ENCODE measurements around the gene ZC3H8. TPM values are rescaled to one million over a fixed set of nuclear protein-coding genes. Genes with fewer than 3 reads are reported as not detected.
A peak's percentile ranks its signal among the peaks of the same experiment; 100 is the strongest.

Gene ZC3H8
- total and polyA plus RNA-seq, 8 donors = 3.1 to 8.6 (median 4.3) TPM

- Histone ChIP-seq H3K4me1 (no peaks in the 10 kb centered on the region), H3K27ac (no peak overlapping the region), H3K36me3 (no peaks in the 10 kb centered on the region), H3K9me3 (no peaks in the 10 kb centered on the region), H3K27me3 (no peaks in the 10 kb centered on the region), H3K4me3 (no peak overlapping the region)
- ATAC-seq (peak; percentile 43 to 79 (median 75)), DNase-seq (peak; percentile 69 to 87 (median 80)), FAIRE-seq (no peak)
- WGBS, 2 donors = 19 to 21% methylated on average over 15 of the region's 15 CpGs
- TF ChIP-seq CTCF (IDR thresholded peaks at IDR 0.05) = peak; percentile 68 to 91 (median 84)
- intact Hi-C loops (cut with DNase I) = no loop called here
Observed at GRCh38 chr2:112259509-112260294, 4.9 kb upstream of the ZC3H8 start.

GRCh38 chr2:112257575-112257974 is 2.7 kb upstream of the ZC3H8 start:
- no peak for TF ChIP-seq CTCF (IDR thresholded peaks at IDR 0.05)
- no peaks in the 10 kb centered on the region for H3K27me3 ChIP-seq
- H3K9me3 ChIP-seq = no peaks in the 10 kb centered on the region
- WGBS, 2 donors = 59 to 60% methylated on average over 4 of the region's 4 CpGs
- DNase-seq (no peak), FAIRE-seq (no peak), ATAC-seq (no peak)
- H3K4me3 ChIP-seq = no peak overlapping the region
- no peaks in the 10 kb centered on the region for H3K36me3 ChIP-seq
- H3K4me1 ChIP-seq = peaks cover 0 to 12% (median 9%) of the 10 kb centered on the region in 3 donors
- no peak overlapping the region for H3K27ac ChIP-seq
- intact Hi-C loops (cut with DNase I) = no loop called here

DNA sequence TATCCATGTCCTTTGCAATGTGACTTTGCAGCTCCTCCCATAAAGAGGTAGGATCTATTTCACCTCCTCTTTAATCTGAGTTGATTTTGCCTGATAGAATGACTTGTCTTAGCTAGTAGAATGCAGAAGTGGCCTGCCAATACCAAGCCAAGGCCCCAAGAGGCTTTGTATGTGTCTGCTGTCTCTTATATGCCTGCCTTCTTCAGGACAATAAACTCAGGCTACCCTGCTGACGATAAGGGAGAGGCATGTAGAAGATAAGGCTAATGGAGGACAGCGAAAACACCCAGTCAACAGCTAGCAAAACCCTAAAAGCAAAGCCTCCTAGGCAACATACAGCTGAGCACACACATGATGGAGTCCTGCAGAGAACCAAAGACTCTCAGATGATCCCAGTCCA is 1.8 kb upstream of the ZC3H8 start:
- Histone ChIP-seq H3K27me3 (no peaks in the 10 kb centered on the region), H3K4me3 (no peak overlapping the region), H3K4me1 (peaks cover 0 to 12% (median 9%) of the 10 kb centered on the region in 3 donors), H3K36me3 (no peaks in the 10 kb centered on the region), H3K9me3 (no peaks in the 10 kb centered on the region), H3K27ac (no peak overlapping the region)
- no peak for TF ChIP-seq CTCF (IDR thresholded peaks at IDR 0.05)
- ATAC-seq (no peak), DNase-seq (no peak), FAIRE-seq (no peak)
- intact Hi-C loops (cut with DNase I) = no loop called here
- WGBS, 2 donors = 83 to 84% methylated on average over 2 of the region's 2 CpGs

GRCh38 chr2:112255875-112256274 is 1.0 kb upstream of the ZC3H8 start:
- intact Hi-C loops (cut with DNase I) = no loop called here
- Histone ChIP-seq H3K4me1 (peaks cover 0 to 12% (median 9%) of the 10 kb centered on the region in 3 donors), H3K9me3 (no peaks in the 10 kb centered on the region), H3K36me3 (no peaks in the 10 kb centered on the region), H3K27me3 (no peaks in the 10 kb centered on the region), H3K27ac (no peak overlapping the region), H3K4me3 (no peak overlapping the region)
- FAIRE-seq (no peak), DNase-seq (no peak), ATAC-seq (no peak)
- WGBS, 2 donors = 85 to 94% methylated on average over 2 of the region's 2 CpGs
- no peak for TF ChIP-seq CTCF (IDR thresholded peaks at IDR 0.05)

DNA sequence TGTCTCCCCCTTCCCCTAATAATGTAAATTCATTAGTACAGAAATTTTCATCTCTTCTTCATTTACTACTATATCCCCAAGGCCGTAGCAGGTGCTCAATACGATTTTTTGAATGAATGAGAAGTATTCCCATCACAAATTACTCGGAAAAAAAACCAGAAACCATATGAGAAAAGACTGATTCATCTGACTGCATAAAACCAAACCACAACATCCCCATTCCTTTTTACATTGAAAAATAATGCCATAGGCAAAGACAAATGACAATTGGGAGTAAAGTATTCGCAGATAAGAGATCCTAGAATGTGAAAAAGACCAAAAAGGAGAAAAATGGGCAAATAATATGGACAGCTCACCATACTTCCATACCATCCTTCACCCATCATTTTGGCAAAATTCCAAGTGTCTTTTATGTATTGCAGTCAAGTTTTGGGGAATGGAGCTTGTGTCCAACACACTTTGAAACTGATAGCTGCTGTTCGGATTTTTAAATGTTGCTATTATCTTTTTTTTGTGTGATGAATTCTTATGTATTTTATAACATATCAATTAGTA is 1.5 kb downstream of the ZC3H8 start:
- intact Hi-C loops (cut with DNase I) = no loop called here
- FAIRE-seq (no peak), DNase-seq (no peak), ATAC-seq (no peak)
- H3K36me3 ChIP-seq = peaks cover 0 to 7% (median 6%) of the 10 kb centered on the region in 3 donors
- H3K27ac ChIP-seq = no peak overlapping the region
- 86 to 95% methylated on average over 5 of the region's 5 CpGs for WGBS, 2 donors
- peaks cover 0 to 12% (median 9%) of the 10 kb centered on the region in 3 donors for H3K4me1 ChIP-seq
- no peak for TF ChIP-seq CTCF (IDR thresholded peaks at IDR 0.05)
- no peaks in the 10 kb centered on the region for H3K9me3 ChIP-seq
- H3K27me3 ChIP-seq = no peaks in the 10 kb centered on the region
- H3K4me3 ChIP-seq = no peak overlapping the region
